Brain microvascular endothelial cell (primary cell): ENCODE results near the gene TNFRSF25.

Source experiments
- DNase-seq: peaks from one replicate; pipeline ENCODE4 v3.0.0-alpha.2; 2020
- H3K27ac ChIP-seq: fragments of 250-450 bp; sonication (Bioruptor Pico); 2 replicates; pipeline ENCODE4 v1.5.1; 2020; ENCODE audit warnings: mild to moderate bottlenecking, moderate library complexity
- H3K27me3 ChIP-seq: fragments of 250-450 bp; sonication (Bioruptor Pico); replicated peaks from 2 replicates; pipeline ENCODE4 v1.5.1; 2020; ENCODE audit warnings: mild to moderate bottlenecking
- H3K36me3 ChIP-seq: fragments of 250-450 bp; sonication (Bioruptor Pico); replicated peaks from 2 replicates; pipeline ENCODE4 v1.5.1; 2020; ENCODE audit warnings: mild to moderate bottlenecking
- H3K4me3 ChIP-seq: 2 replicates; pipeline ENCODE4 v1.5.1; 2011; ENCODE audit warnings: low read depth, mild to moderate bottlenecking, control low read depth, low read length, moderate library complexity
- CTCF ChIP-seq: IDR thresholded peaks from 2 replicates; pipeline ENCODE4 v1.5.1; 2011; ENCODE audit warnings: low read depth, mild to moderate bottlenecking, moderate library complexity, low read length, control low read depth, inconsistent platforms; ENCODE audit errors: missing control alignments
- in situ Hi-C: cut with HindIII; loops from 2 replicates; pipeline ENCODE4 v1.10.0; 2017; ENCODE audit warnings: low sequenced_read_pairs, low pct_ligation_motif_present

The TNFRSF25 gene

GRCh38 chr1:6511561-6512244, 45.7 kb upstream of the TNFRSF25 start:
- H3K36me3 ChIP-seq = no peaks in the 10 kb centered on the region
- in situ Hi-C loops = no loop called here
- no peak for DNase-seq
- no peaks in the 10 kb centered on the region for H3K27me3 ChIP-seq
- no peak overlapping the region for H3K27ac ChIP-seq
- no peak for TF ChIP-seq CTCF
- no peak overlapping the region for H3K4me3 ChIP-seq

GRCh38 chr1:6511056-6511455, 45.1 kb upstream of the TNFRSF25 start:
- Histone ChIP-seq H3K36me3 (no peaks in the 10 kb centered on the region), H3K4me3 (no peak overlapping the region), H3K27ac (no peak overlapping the region), H3K27me3 (no peaks in the 10 kb centered on the region)
- in situ Hi-C loops = no loop called here
- DNase-seq = no peak
- TF ChIP-seq CTCF = no peak

- TF ChIP-seq CTCF = no peak
- no peaks in the 10 kb centered on the region for H3K27me3 ChIP-seq
- in situ Hi-C loops = no loop called here
- DNase-seq = no peak
- no peak overlapping the region for H3K4me3 ChIP-seq
- no peaks in the 10 kb centered on the region for H3K36me3 ChIP-seq
- H3K27ac ChIP-seq = no peak overlapping the region
Observed at GRCh38 chr1:6510493-6510892, 44.5 kb upstream of the TNFRSF25 start.

- DNase-seq = no peak
- TF ChIP-seq CTCF = no peak
- in situ Hi-C loops = no loop called here
- Histone ChIP-seq H3K4me3 (no peak overlapping the region), H3K27ac (no peak overlapping the region), H3K27me3 (no peaks in the 10 kb centered on the region), H3K36me3 (no peaks in the 10 kb centered on the region)
Observed at GRCh38 chr1:6509919-6510291, 43.9 kb upstream of the TNFRSF25 start.

GRCh38 chr1:6509220-6509918, 43.4 kb upstream of the TNFRSF25 start:
- no peak overlapping the region for H3K27ac ChIP-seq
- H3K36me3 ChIP-seq = no peaks in the 10 kb centered on the region
- TF ChIP-seq CTCF = no peak
- H3K4me3 ChIP-seq = no peak overlapping the region
- DNase-seq = no peak
- in situ Hi-C loops = no loop called here
- H3K27me3 ChIP-seq = no peaks in the 10 kb centered on the region
